GM12873 (cell line): ENCODE measurements around the gene FOXA3.

Experiments used
- CTCF ChIP-seq: IDR thresholded peaks from 2 replicates; pipeline ENCODE4 v1.5.1; 2012; ENCODE audit warnings: low read depth, mild to moderate bottlenecking, moderate library complexity, low read length, control low read depth; ENCODE audit not compliant: insufficient read depth; ENCODE audit errors: missing control alignments

Gene FOXA3

GRCh38 chr19:45878043-45878794 lies 14.1 kb downstream of the FOXA3 start:
- TF ChIP-seq CTCF = no peak

GRCh38 chr19:45879055-45879454 lies 14.9 kb downstream of the FOXA3 start:
- TF ChIP-seq CTCF = no peak

GRCh38 chr19:45879971-45880370 lies 15.8 kb downstream of the FOXA3 start:
- no peak for TF ChIP-seq CTCF

GRCh38 chr19:45881082-45881908 lies 17.2 kb downstream of the FOXA3 start:
- TF ChIP-seq CTCF = no peak

- TF ChIP-seq CTCF = no peak
These were observed 17.9 kb downstream of the FOXA3 start for GRCh38 chr19:45881909-45882528.

- TF ChIP-seq CTCF = peak; percentile 99
These were observed 18.8 kb downstream of the FOXA3 start for GRCh38 chr19:45882652-45883585.
